HG03039 (cell line): Measurements from ENCODE around the gene CALCOCO2.
"Not testable (repeated sequence)": the region's sequence is repeated elsewhere in the genome, so short reads cannot be mapped to it uniquely, and the experiment has no call there.

Experiments
- ATAC-seq: cut with Tn5 transposase; IDR thresholded peaks from one replicate; pipeline ENCODE4 v1.9.1; 2021; ENCODE audit warnings: mild to moderate bottlenecking, moderate library complexity; ENCODE audit not compliant: unreplicated experiment

CALCOCO2 gene

GRCh38 chr17:48830840-48831548 lies at the start of gene CALCOCO2:
CALCOCO2 (plus strand) TSS chr17:48831035; CDS start chr17:48841708, 10,673 bp downstream.
- ATAC-seq: peak; percentile 76

- no peak for ATAC-seq
Observed at GRCh38 chr17:48787828-48788227, 43.0 kb upstream of the CALCOCO2 start.

- no peak for ATAC-seq
Observed at GRCh38 chr17:48790607-48791127, 40.2 kb upstream of the CALCOCO2 start.

GRCh38 chr17:48791128-48792032 lies 39.5 kb upstream of the CALCOCO2 start:
- no peak for ATAC-seq

GRCh38 chr17:48792033-48792798 lies 38.6 kb upstream of the CALCOCO2 start:
- ATAC-seq: no peak

- no peak for ATAC-seq
Observed at GRCh38 chr17:48795444-48796162, 35.2 kb upstream of the CALCOCO2 start.

- ATAC-seq: not testable (repeated sequence)
Observed at GRCh38 chr17:48796163-48796522, 34.7 kb upstream of the CALCOCO2 start.

GRCh38 chr17:48799069-48799723 lies 31.6 kb upstream of the CALCOCO2 start:
- ATAC-seq: no peak

- ATAC-seq: no peak
Observed at GRCh38 chr17:48800626-48801217, 30.1 kb upstream of the CALCOCO2 start.

GRCh38 chr17:48804936-48805411 lies 25.9 kb upstream of the CALCOCO2 start:
- ATAC-seq: no peak

GRCh38 chr17:48809182-48809581 lies 21.7 kb upstream of the CALCOCO2 start:
- ATAC-seq: no peak

- no peak for ATAC-seq
Observed at GRCh38 chr17:48812001-48812400, 18.8 kb upstream of the CALCOCO2 start.

- no peak for ATAC-seq
Observed at GRCh38 chr17:48814504-48814903, 16.3 kb upstream of the CALCOCO2 start.

GRCh38 chr17:48815311-48815710 lies 15.5 kb upstream of the CALCOCO2 start:
- no peak for ATAC-seq

GRCh38 chr17:48816438-48816773 lies 14.4 kb upstream of the CALCOCO2 start:
- no peak for ATAC-seq

- ATAC-seq: peak; percentile 58
Observed at GRCh38 chr17:48816774-48817590, 13.9 kb upstream of the CALCOCO2 start, which contains the start of gene TTLL6. TTLL6 (minus strand) TSS chr17:48817229; CDS start chr17:48817072, 157 bp downstream.

- ATAC-seq: no peak
Observed at GRCh38 chr17:48818361-48818841, 12.4 kb upstream of the CALCOCO2 start.

- ATAC-seq: no peak
Observed at GRCh38 chr17:48819466-48819865, 11.4 kb upstream of the CALCOCO2 start.
